Psoas muscle (tissue), 8 donors: ENCODE results near the gene PGAM5. TPM values are rescaled to one million over a fixed set of nuclear protein-coding genes. Genes with fewer than 3 reads are reported as not detected.

ENCODE experiments used
- ATAC-seq, 4 donors: fragments of 200-7000 bp; cut with Tn5 transposase; one replicate each; pipeline ENCODE4 v1.9.1; 2020; ENCODE audit warnings: moderate library complexity in 3 of 4, mild to moderate bottlenecking in 2 of 4
- DNase-seq, 2 donors: peaks; one replicate each; pipeline ENCODE4 v3.0.0-alpha.2; 2020
- H3K27ac ChIP-seq: fragments of 200-600 bp; one replicate; pipeline ENCODE4 v1.8.0; 2022
- H3K27me3 ChIP-seq, 3 donors: fragments of 200-600 bp in 1 of 3; one replicate each; pipeline versions ENCODE4 v1.6.1 to v1.8.0; 2013 to 2022; ENCODE audit warnings: low read length in 2 of 3, mild to moderate bottlenecking in 2 of 3, moderate library complexity in 1 of 3; ENCODE audit not compliant: insufficient read depth in 3 of 3
- H3K36me3 ChIP-seq, 2 donors: fragments of 200-600 bp in 1 of 2; one replicate each; pipeline versions ENCODE4 v1.6.1 to v1.8.0; 2013 to 2022; ENCODE audit warnings: low read depth in 1 of 2, mild to moderate bottlenecking in 1 of 2, moderate library complexity in 1 of 2; ENCODE audit not compliant: insufficient read depth in 1 of 2
- H3K4me1 ChIP-seq: fragments of 200-600 bp; one replicate; pipeline ENCODE4 v1.8.0; 2022
- H3K4me3 ChIP-seq: fragments of 200-600 bp; one replicate; pipeline ENCODE4 v1.8.0; 2022; ENCODE audit warnings: mild to moderate bottlenecking
- H3K9me3 ChIP-seq: fragments of 200-600 bp; one replicate; pipeline ENCODE4 v1.8.0; 2022
- CTCF ChIP-seq: fragments of 200-600 bp; IDR thresholded peaks from one replicate; pipeline ENCODE4 v1.8.0; 2022; ENCODE audit warnings: antibody characterized with exemption
- WGBS, 3 donors: extraction: QIAGEN DNeasy Blood & Tissue Kit; methylation state at CpG; one replicate each; pipeline versions ENCODE4 v1.1.6 to v1.1.7; 2013; 5-methylcytosine and 5-hydroxymethylcytosine counted together
- intact Hi-C, 2 donors: fragments of 100-400 bp; cut with DNase I; formaldehyde crosslinking; loops; one replicate each; pipeline versions ENCODE4 v1.11.0 to v1.14.2; 2022
- polyA plus RNA-seq, 3 donors: library from polyadenylated mRNA; stranded (reverse); fragments of 200-250 nt; gene quantifications; one replicate each; pipeline ENCODE4 v1.2.3, GENCODE V29; 2013
- total RNA-seq, 4 donors: library from RNA; stranded (reverse); fragmentation: NEBNext Ultra II Directional in 2 of 4; extraction: Animal tissue kit (Norgen Biotek cat#: 25700) in 2 of 4; gene quantifications; one replicate each; pipeline versions ENCODE4 v1.2.1 to v1.2.4, GENCODE V29; 2021 to 2023
- donor health status: healthy with polysubstance abuse.
- donor health status: DM: no; HTN: no; CAD: no; lungs with moderate emphysema.
- donor health status: Bipolar disorder and iron deficiency.
- donor health status: healthy.
- donor health status: DM: yes; HTN: yes; CAD: no.
- donor health status: DM: no; HTN: no; CAD: no.
- donor health status: DM: no; HTN: no; CAD: no.
- donor health status: DM: yes; HTN: yes; CAD: no.

Gene PGAM5
- total and polyA plus RNA-seq, 7 donors: 25.3 to 62.0 (median 47.2) TPM

GRCh38 chr12:132736913-132737312 is 26.3 kb downstream of the PGAM5 start:
- 93 to 94% (median 94%) methylated on average over 15 of the region's 15 CpGs for WGBS, 3 donors
- no peak overlapping the region for H3K27ac ChIP-seq
- intact Hi-C loops: no loop called here

GRCh38 chr12:132739600-132740312 is 29.1 kb downstream of the PGAM5 start:
- H3K27ac ChIP-seq: no peak overlapping the region
- no peak for DNase-seq

More at GRCh38 chr12:132736913-132737312, 26.3 kb downstream of the PGAM5 start:
- Histone ChIP-seq H3K36me3 (peaks cover 21 to 89% of the 10 kb centered on the region in 2 donors), H3K4me3 (no peak overlapping the region), H3K27me3 (no peaks in the 10 kb centered on the region), H3K4me1 (no peaks in the 10 kb centered on the region), H3K9me3 (no peaks in the 10 kb centered on the region)
- DNase-seq (no peak), ATAC-seq (no peak)
- TF ChIP-seq CTCF: no peak

GRCh38 chr12:132740313-132740646 is 29.6 kb downstream of the PGAM5 start:
- H3K27me3 ChIP-seq: no peaks in the 10 kb centered on the region
- H3K27ac ChIP-seq: no peak overlapping the region
- ATAC-seq (no peak), DNase-seq (no peak)
- H3K4me1 ChIP-seq: no peaks in the 10 kb centered on the region
- 89 to 93% (median 90%) methylated on average over 6 of the region's 6 CpGs for WGBS, 3 donors
- intact Hi-C loops: no loop called here
- H3K4me3 ChIP-seq: no peak overlapping the region
- peaks cover 24 to 99% of the 10 kb centered on the region in 2 donors for H3K36me3 ChIP-seq
- H3K9me3 ChIP-seq: no peaks in the 10 kb centered on the region
- no peak for TF ChIP-seq CTCF

More at GRCh38 chr12:132739600-132740312, 29.1 kb downstream of the PGAM5 start:
- WGBS, 3 donors: 87 to 88% (median 87%) methylated on average over 19 of the region's 19 CpGs
- Histone ChIP-seq H3K4me1 (no peaks in the 10 kb centered on the region), H3K4me3 (no peak overlapping the region), H3K36me3 (peaks cover 23 to 99% of the 10 kb centered on the region in 2 donors), H3K9me3 (no peaks in the 10 kb centered on the region), H3K27me3 (no peaks in the 10 kb centered on the region)
- no peak for ATAC-seq
- no peak for TF ChIP-seq CTCF
- intact Hi-C loops: no loop called here

GRCh38 chr12:132740652-132741051 is 30.0 kb downstream of the PGAM5 start:
- DNase-seq (no peak), ATAC-seq (no peak)
- Histone ChIP-seq H3K36me3 (peaks cover 22 to 99% of the 10 kb centered on the region in 2 donors), H3K27me3 (no peaks in the 10 kb centered on the region), H3K4me3 (no peak overlapping the region), H3K9me3 (no peaks in the 10 kb centered on the region), H3K27ac (no peak overlapping the region), H3K4me1 (no peaks in the 10 kb centered on the region)
- TF ChIP-seq CTCF: no peak
- intact Hi-C loops: no loop called here
- WGBS, 3 donors: 84 to 90% (median 86%) methylated on average over 11 of the region's 11 CpGs

- WGBS, 3 donors: 89 to 92% (median 90%) methylated on average over 8 of the region's 8 CpGs
- no peak overlapping the region for H3K27ac ChIP-seq
- ATAC-seq (no peak), DNase-seq (no peak)
- no peak overlapping the region for H3K4me3 ChIP-seq
- no peaks in the 10 kb centered on the region for H3K27me3 ChIP-seq
- peaks cover 20 to 99% of the 10 kb centered on the region in 2 donors for H3K36me3 ChIP-seq
- H3K4me1 ChIP-seq: no peaks in the 10 kb centered on the region
- intact Hi-C loops: no loop called here
- no peaks in the 10 kb centered on the region for H3K9me3 ChIP-seq
- no peak for TF ChIP-seq CTCF
These were observed 31.0 kb downstream of the PGAM5 start for GRCh38 chr12:132741620-132742019.
